ENCODE measurements around the gene EIPR1. TPM values are rescaled to one million over a fixed set of nuclear protein-coding genes. Genes with fewer than 3 reads are reported as not detected.
"Not testable (repeated sequence)": the region's sequence is repeated elsewhere in the genome, so short reads cannot be mapped to it uniquely, and the experiment has no call there.

Gene EIPR1
- total RNA-seq, 1 donor from 2014 or later = 32.0 TPM

DNA sequence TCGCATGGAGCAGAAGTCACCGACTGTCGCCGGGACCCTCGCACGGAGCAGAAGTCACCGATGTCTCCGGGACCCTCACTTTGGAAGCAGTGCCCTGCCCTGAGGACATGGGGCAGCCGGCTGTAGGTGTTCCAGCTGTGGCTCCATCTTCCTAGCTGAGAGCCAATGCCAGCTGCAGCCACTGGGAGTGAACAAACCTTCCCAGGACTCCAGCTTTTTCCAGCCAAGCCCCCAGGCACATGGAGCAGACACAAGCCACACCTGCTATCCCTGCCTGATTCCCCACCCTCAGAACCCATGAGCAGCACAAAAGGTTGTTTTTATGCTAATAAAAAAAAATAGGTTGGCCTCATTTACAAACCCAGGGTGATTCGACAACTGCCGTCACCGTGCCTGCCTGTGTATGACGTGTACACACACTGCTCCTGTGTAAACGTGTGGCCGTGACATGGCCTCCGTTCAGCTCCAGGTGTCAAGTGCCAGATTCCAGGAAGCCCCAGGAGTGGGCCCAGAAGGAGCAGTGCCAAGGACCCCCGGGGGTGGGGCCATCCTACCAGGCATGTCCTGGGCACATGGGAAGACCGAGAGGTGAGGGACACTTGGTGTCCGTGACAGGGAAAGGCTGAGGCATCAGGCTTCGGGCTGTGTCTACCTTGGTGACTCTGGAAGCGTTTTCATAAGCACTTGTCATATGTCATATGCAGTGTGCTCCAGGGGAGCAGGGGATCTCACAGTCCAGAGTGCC lies 91.5 kb downstream of the EIPR1 start:
- H3K27me3 Mint-ChIP-seq = no peaks in the 10 kb centered on the region
- H3K27ac Mint-ChIP-seq = no peak overlapping the region
- TF ChIP-seq, protein P1, sequence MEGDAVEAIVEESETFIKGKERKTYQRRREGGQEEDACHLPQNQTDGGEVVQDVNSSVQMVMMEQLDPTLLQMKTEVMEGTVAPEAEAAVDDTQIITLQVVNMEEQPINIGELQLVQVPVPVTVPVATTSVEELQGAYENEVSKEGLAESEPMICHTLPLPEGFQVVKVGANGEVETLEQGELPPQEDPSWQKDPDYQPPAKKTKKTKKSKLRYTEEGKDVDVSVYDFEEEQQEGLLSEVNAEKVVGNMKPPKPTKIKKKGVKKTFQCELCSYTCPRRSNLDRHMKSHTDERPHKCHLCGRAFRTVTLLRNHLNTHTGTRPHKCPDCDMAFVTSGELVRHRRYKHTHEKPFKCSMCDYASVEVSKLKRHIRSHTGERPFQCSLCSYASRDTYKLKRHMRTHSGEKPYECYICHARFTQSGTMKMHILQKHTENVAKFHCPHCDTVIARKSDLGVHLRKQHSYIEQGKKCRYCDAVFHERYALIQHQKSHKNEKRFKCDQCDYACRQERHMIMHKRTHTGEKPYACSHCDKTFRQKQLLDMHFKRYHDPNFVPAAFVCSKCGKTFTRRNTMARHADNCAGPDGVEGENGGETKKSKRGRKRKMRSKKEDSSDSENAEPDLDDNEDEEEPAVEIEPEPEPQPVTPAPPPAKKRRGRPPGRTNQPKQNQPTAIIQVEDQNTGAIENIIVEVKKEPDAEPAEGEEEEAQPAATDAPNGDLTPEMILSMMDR (IDR thresholded peaks at IDR 0.05; ENCODE audit: unreplicated experiment) = no peak
- peaks cover 2% of the 10 kb centered on the region for H3K36me3 Mint-ChIP-seq (ENCODE audit: insufficient read depth)
- no peak overlapping the region for H3K4me3 Mint-ChIP-seq (ENCODE audit: low read depth)
- DNase-seq (ENCODE audit: low spot score, unreplicated experiment) = no peak
- H3K9me3 Mint-ChIP-seq (ENCODE audit: low read depth) = peaks cover 7% of the 10 kb centered on the region
- peaks cover 1% of the 10 kb centered on the region for H3K4me1 Mint-ChIP-seq (ENCODE audit: low read depth)

DNA sequence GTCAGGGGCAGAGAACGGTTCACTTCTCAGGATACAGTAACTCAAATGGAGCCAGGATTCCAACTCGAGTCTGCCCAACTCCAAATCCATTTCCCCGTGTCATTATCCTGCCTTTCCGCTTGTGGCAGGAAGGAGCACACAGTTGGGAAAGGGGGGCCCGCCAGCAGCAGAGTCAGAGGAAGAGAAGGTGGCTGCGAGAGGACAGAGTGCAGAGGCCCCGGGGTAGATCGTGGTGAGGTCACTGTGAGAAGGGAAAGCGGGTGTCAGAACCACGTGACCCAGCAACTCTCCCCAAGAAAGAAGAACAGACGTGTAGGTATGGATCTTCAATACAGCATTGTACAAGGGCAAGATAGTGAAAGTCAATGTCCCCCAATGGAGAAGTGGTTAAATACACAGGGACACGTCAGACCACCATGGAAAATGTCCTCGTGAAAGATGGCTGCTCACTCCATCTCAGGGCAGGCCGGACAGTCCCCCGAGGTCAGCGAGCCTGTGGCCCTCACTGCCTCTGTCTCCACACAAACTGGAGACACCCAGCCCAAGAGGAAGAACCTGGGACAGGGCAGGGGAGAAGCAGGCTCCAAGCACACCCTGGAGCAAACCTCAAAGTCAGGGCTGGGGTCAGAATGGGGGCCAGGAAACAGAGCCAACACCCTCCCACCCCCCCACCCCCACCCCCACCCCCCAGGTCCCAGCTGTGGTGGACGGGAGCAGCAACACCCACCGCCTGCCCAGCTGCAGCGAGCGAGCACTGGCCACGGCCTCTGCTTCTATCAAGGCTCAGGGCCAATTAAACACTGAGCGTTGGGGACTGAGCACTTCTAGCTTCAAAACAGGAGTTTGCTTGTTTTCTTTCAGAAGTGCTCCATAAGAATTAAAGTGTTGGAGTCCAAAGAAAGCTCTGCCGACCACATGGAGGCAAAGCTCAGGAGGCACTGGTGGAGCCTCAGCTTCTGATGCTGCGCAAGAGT lies 92.7 kb downstream of the EIPR1 start:
- H3K27me3 Mint-ChIP-seq = no peaks in the 10 kb centered on the region
- TF ChIP-seq, protein P1 (IDR thresholded peaks at IDR 0.05; ENCODE audit: unreplicated experiment) = no peak
- no peak overlapping the region for H3K4me3 Mint-ChIP-seq (ENCODE audit: low read depth)
- no peak for DNase-seq (ENCODE audit: low spot score, unreplicated experiment)
- peaks cover 1% of the 10 kb centered on the region for H3K4me1 Mint-ChIP-seq (ENCODE audit: low read depth)
- H3K9me3 Mint-ChIP-seq (ENCODE audit: low read depth) = peaks cover 7% of the 10 kb centered on the region
- peaks cover 2% of the 10 kb centered on the region for H3K36me3 Mint-ChIP-seq (ENCODE audit: insufficient read depth)
- H3K27ac Mint-ChIP-seq = no peak overlapping the region

DNA sequence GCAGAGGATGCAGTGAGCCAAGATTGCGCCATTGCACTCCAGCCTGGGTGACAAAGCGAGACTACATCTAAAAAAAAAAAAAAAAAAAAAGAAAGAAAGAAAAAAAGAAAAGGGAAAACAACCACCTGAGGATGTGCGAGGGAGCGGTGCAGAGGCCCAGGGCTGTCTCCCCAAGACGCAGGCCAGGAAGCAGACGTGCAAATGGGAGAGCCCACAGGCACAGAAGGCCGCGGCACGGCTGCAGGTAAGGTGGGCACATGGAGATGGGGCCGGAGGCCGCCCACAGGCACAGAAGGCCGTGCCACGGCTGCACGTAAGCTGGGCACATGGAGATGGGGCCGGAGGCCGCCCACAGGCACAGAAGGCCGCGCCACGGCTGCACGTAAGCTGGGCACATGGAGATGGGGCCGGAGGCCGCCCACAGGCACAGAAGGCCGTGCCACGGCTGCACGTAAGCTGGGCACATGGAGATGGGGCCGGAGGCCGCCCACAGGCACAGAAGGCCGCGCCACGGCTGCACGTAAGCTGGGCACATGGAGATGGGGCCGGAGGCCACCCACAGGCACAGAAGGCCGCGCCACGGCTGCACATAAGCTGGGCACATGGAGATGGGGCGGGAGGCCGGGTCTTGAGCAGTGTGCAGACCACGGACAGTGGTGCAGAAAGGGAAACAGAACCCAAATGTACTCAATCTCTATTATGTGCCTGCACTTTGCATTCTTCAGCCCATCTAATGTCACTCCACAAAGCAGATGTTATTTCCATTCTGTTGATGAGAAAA lies 93.6 kb downstream of the EIPR1 start:
- H3K4me1 Mint-ChIP-seq (ENCODE audit: low read depth); H3K36me3 Mint-ChIP-seq (ENCODE audit: insufficient read depth); H3K9me3 Mint-ChIP-seq (ENCODE audit: low read depth); DNase-seq (ENCODE audit: low spot score, unreplicated experiment); H3K4me3 Mint-ChIP-seq (ENCODE audit: low read depth); H3K27ac Mint-ChIP-seq; H3K27me3 Mint-ChIP-seq: not testable (repeated sequence)

DNA sequence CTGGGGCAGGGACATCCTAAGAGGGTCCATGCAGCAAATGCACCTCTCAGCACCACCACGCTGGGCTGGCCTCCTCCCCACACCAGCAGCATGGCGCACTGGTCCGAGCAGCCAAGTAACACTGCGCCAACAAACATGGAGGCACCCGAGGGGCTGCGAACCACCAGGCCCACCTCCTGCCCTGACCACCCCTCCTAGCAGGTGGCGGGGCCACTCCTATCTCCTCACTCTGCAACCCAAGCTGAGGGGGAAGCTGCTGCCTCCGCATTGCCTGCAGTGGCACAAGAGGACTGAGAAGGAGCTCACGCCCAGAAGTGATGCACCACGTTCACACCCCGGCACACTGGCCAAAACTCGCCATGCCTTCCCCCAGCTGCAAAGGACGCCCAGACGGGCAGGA lies 94.4 kb downstream of the EIPR1 start:
- DNase-seq (ENCODE audit: low spot score, unreplicated experiment) = no peak
- Mint-ChIP-seq H3K4me3 (ENCODE audit: low read depth) (no peak overlapping the region), H3K9me3 (ENCODE audit: low read depth) (peaks cover 7% of the 10 kb centered on the region), H3K36me3 (ENCODE audit: insufficient read depth) (peaks cover 3% of the 10 kb centered on the region), H3K4me1 (ENCODE audit: low read depth) (peaks cover 1% of the 10 kb centered on the region), H3K27ac (no peak overlapping the region), H3K27me3 (no peaks in the 10 kb centered on the region)
- TF ChIP-seq, protein P1 (IDR thresholded peaks at IDR 0.05; ENCODE audit: unreplicated experiment) = no peak

DNA sequence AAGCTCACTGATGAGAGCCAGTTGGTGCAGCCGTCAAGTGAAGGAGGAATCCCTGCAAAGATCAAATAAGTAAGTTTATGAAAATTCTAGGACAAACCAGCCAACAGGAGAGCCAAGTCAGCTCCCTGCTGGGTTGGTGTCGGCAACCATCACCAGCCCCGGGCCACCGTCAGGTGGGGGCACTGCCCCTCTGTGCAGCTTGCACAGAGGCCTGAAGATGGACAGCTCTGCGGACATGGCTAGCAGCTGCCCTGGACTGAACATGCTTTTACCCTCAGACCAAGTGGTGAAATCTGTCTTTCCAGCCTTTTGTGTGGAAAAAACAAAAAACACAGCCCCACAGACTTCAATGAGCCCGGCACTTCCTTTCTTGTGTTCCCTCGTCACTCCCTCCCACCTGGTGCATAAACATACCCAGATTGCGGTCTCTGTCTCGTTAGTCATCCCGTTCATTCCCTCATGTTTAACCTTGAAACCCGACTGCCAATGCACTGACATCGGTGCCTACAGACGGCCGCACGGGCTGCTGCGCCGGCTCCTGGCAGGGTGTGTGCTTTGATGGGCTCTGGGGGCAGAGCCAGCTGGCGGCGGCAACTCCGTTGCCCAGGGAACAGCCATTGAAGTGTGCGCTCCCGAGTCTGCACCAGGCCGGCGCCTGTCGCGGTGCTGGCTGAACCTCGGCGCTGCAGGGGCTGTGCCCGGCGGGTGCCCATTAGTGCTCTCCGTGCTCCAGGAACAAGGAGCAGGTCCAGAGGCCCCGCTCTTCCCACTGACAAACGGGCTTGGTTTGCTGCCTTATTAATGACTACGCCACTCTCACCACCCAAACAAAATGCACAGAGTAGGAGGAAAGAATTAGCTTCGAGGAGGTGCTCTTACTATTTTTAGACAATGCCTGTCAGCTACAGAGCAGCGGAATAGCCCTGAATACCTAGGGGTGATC lies 95.3 kb downstream of the EIPR1 start:
- Mint-ChIP-seq H3K27me3 (no peaks in the 10 kb centered on the region), H3K4me1 (ENCODE audit: low read depth) (peaks cover 1% of the 10 kb centered on the region), H3K9me3 (ENCODE audit: low read depth) (peaks cover 4% of the 10 kb centered on the region), H3K36me3 (ENCODE audit: insufficient read depth) (peaks cover 3% of the 10 kb centered on the region), H3K27ac (no peak overlapping the region), H3K4me3 (ENCODE audit: low read depth) (no peak overlapping the region)
- no peak for DNase-seq (ENCODE audit: low spot score, unreplicated experiment)
- TF ChIP-seq, protein P1 (IDR thresholded peaks at IDR 0.05; ENCODE audit: unreplicated experiment) = no peak
